HuH-7 (cell line): ENCODE data around the gene ASB15.
"Not testable (repeated sequence)": the region's sequence is repeated elsewhere in the genome, so short reads cannot be mapped to it uniquely, and the experiment has no call there.

ENCODE experiments used
- DNase-seq: peaks from one replicate; pipeline ENCODE4 v3.0.0; 2011; ENCODE audit warnings: low spot score

ASB15 gene

DNA sequence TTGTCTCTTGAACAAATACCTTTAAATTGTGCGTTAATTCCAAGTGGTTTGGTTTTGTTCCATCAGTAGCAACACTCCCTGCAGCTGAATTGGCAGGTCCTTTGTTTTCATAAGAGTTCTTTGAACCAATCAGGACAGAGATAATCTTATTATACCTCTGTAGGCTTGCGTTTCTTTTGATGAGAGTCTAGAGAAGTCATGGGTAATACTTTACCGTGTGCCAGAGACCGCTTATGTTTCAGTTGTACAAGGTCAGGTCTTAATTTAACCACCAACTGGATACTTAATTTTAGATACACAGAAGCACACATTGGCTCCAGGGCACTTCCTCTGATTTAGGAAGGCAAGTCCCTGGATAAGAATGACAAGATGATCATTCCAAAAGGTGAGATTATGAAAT is at the start of gene ASB15:
ASB15 (plus strand) TSS at position 292 of the 400 bp plus-strand sequence. CDS start 12,682 bp downstream, outside the sequence.
- no peak for DNase-seq

DNA sequence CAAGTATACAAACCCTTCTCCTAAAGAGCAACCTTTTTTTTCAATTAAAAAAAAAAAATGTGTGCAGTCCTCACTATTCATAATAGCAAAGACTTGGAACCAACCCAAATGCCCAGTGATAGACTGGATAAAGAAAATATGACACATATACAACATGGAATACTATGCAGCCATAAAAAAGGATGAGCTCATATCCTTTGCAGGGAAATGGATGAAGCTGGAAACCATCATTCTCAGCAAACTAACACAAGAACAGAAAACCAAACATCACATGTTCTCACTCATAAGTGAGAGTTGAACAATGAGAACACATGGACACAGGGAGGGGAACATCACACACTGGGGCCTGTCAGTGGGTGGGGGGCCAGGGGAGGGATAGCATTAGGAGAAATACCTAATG is 49.5 kb upstream of the ASB15 start:
- DNase-seq = not testable (repeated sequence)

- no peak for DNase-seq
Observed at GRCh38 chr7:123552641-123553040, 49.0 kb upstream of the ASB15 start.

- DNase-seq = no peak
Observed at GRCh38 chr7:123553159-123553558, 48.5 kb upstream of the ASB15 start.

- DNase-seq = no peak
Observed at GRCh38 chr7:123555484-123555883, 46.1 kb upstream of the ASB15 start.

DNA sequence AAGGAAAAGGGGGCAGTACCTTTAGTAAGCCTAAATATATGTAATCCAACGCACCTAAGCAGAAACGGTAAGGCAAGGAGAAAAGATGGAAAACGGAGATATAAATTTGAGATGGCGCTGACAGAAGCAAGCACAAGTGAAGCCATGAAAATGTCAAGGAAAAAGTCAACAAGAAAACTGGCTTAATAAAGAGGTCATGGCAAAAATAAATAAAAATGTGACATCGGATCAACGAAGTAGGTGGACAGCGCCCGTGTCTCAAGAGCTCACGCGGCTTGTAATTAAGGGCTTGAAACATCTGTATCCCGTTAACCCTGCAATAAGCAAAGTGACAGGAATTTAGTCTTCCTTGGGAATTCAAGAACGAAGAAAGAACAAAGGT is 44.6 kb upstream of the ASB15 start:
- no peak for DNase-seq

- DNase-seq = peak; percentile 74
Observed at GRCh38 chr7:123557398-123558288, 44.0 kb upstream of the ASB15 start, which contains the start of gene NDUFA5. TSS of gene NDUFA5 (minus strand) at chr7:123557818. CDS start at chr7:123557795, 23 bp downstream.

- no peak for DNase-seq
Observed at GRCh38 chr7:123558289-123558874, 43.2 kb upstream of the ASB15 start.

DNA sequence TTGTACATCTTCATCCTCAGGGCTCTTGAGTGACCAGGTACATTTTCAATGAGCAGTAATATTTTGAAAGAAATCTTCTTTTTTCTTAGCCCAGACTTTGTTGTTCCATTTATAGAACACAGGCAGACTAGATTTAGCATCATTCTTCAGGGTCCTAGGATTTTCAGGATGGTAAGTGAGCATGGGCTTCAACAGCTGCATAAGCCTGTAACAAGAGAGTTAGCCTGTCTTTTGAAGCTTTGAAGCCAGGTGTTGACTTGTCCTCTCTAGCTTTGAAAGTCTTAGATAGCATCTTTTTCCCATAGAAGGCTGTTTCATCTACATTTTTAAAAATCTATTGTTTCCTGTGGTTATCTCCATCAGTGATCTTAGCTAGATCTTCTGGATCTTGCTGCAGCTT is 39.5 kb upstream of the ASB15 start:
- no peak for DNase-seq

DNA sequence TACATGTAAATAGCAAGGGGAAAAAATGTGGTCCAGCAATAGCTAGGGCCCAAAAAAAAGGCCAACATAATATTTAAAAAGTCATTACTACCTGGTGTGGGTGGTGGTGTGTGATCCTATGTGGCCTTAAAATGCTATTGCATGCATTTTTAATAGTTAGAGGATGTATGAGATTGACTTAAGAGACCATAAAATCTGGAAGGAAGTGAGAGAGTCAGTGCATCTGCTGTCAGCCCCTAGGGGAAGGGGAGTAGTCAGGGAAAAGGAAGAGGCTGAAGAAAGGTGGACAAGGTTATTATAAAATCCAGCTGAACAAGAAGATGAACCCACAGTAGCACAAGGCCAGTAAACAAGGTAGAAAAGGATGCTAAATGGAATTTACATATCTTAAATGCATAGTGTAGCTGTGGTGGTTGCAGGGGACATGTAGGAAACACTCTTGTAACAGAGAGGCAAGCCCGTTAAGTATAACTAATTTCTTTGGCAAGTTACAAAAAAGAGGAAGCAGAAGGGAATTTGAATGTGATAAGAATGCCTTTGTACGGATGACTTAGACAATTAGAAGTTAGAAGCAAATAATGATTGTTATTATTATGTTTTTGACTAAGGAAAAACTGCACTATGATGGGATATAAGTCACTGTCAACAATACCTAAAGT is 32.1 kb upstream of the ASB15 start:
- DNase-seq = no peak

DNA sequence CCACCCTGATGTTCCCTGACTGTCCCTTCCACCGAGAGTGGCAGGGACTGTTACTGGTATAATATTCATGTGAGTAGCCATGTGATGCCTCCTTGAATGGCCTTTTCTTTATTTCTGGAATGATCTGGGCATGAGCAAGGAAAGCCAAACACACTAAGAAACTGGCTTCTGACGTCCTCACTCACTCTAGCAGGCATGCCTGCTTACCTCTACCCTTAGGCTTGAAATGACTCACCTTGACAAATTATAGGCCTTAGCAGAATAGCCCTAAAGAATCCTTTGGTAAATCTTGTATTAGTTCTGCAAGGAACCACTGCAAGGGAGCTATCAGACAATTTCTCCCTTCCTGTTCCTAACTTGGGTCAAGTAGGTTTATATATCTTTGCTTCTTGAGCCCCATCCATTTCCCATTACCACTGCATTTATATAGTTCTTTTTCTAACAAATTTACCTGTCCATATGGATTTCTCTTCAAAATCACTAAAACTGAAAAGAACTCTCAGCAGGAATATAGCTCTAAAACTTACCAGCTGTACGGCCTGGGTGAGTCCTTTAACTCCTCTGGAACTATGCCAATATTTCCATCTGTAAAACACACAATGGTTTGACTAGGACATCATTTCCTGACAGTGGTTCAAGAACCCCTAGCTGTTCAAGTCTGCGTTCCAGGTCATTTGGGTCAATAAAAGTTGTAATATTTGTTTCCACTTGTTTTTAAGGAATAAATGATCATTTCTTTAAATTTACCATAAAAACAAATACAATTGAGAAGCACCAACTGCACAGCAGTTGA is 31.0 kb upstream of the ASB15 start:
- DNase-seq = no peak

GRCh38 chr7:123571187-123571586 is 30.4 kb upstream of the ASB15 start:
- no peak for DNase-seq

- DNase-seq = no peak
Observed at GRCh38 chr7:123571684-123572083, 29.9 kb upstream of the ASB15 start.

GRCh38 chr7:123573341-123573740 is 28.3 kb upstream of the ASB15 start:
- DNase-seq = no peak

GRCh38 chr7:123573896-123574467 is 27.6 kb upstream of the ASB15 start:
- DNase-seq = no peak

DNA sequence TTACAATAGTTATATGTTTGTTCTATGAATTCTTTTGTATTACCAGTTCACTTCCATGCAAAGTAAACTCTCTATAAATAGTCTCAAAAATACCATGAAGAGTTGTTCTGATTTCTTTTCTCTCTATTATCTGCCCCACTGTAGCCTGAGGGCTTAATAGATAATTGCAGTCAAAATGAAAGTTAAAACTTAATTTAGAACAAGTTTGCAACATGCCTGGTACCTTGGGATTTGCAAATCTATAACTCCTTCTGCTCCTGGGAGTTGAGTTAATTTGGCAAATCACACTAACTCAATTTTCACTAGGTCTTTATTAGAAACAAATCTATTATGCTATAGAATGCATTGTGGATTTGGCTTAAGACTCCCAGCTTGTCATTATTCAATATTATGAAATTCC is 22.2 kb upstream of the ASB15 start:
- no peak for DNase-seq

- DNase-seq = peak; percentile 17
Observed at GRCh38 chr7:123580406-123581161, 21.0 kb upstream of the ASB15 start.

DNA sequence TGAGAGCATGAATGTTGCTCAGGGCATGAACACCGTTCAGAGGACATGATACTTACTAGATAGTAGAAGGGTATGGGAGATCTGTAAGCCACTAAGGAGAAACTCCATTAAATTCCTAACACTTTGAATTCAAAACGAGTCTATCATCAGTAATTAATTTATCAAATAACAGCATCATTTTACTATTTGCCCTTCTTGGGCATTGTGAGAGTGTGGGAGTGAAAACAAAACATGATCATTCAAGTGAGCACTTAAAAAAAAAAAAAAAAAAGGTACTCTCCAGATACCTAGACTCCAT is 20.5 kb upstream of the ASB15 start:
- DNase-seq = no peak

GRCh38 chr7:123583821-123584220 is 17.8 kb upstream of the ASB15 start:
- DNase-seq = no peak

DNA sequence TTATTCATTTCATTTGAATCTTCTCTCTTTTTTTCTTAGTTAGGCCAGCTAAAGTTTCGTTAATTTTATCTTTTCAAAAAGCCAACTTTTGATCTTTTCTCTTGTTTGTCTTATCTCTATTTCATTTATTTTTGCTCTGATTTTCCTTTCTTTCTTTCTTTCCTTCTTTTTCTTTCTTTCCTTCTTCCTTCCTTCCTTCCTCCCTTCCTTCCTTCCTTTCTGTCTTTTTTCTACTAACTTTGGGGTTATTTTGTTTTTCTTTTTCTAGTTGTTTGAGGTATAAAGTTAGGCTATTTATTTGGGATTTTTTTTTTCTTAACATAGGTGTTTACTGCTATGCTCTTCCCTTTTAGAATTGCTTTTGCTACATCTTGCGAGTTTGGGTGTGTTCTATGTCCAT is 13.2 kb upstream of the ASB15 start:
- no peak for DNase-seq

DNA sequence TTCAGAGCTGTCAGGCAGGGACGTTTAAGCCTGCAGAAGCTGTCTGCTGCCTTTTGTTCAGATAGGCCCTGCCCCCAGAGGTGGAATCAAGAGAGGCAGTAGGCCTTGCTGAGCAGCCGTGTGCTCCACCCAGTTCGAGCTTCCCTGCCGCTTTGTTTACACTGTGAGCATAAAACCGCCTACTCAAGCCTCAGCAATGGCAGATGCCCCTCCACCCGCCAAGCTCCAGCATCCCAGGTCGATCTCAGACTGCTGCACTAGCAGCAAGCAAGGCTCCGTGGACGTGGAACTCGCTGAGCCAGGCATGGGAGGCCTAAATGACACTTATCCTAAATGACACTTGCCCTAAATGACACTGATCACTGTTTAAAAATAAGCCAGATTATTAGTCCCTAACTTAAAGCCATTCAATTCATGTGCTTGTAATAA is 6.8 kb upstream of the ASB15 start:
- DNase-seq = no peak
